Daoy (cell line): ENCODE data around the gene EMC7. TPM values are rescaled to one million over a fixed set of nuclear protein-coding genes. Genes with fewer than 3 reads are reported as not detected.
"Not testable (repeated sequence)": the region's sequence is repeated elsewhere in the genome, so short reads cannot be mapped to it uniquely, and the experiment has no call there.

Experiments used
- DNase-seq: peaks from one replicate; pipeline ENCODE4 v3.0.0-alpha.2; 2015; ENCODE audit warnings: low read depth
- total RNA-seq: library from RNA; depleted of rRNA; stranded (reverse); fragments of >200 nt; shearing (Covaris generic); gene quantifications from 2 replicates; pipeline ENCODE4 v1.2.3, GENCODE V29; 2014; rRNA removed

The EMC7 gene
- total RNA-seq: 22.2 and 27.9 TPM in 2 replicates

- peak; percentile 99 for DNase-seq
Observed at GRCh38 chr15:34101366-34102174, at the start of gene EMC7, which contains the start of gene PGBD4. Gene EMC7, minus strand, starts transcription at chr15:34101862. Its CDS starts 23 bp downstream, at chr15:34101839. Gene PGBD4, plus strand, starts transcription at chr15:34102083. Its CDS starts 449 bp downstream, at chr15:34102532.

- no peak for DNase-seq
Observed at GRCh38 chr15:34147371-34148140, 45.9 kb upstream of the EMC7 start.

GRCh38 chr15:34133511-34133910 lies 31.8 kb upstream of the EMC7 start:
- no peak for DNase-seq

GRCh38 chr15:34132881-34133280 lies 31.2 kb upstream of the EMC7 start:
- no peak for DNase-seq

- DNase-seq: no peak
Observed at GRCh38 chr15:34128898-34129297, 27.2 kb upstream of the EMC7 start.

GRCh38 chr15:34126522-34126921 lies 24.9 kb upstream of the EMC7 start:
- DNase-seq: no peak

GRCh38 chr15:34125945-34126344 lies 24.3 kb upstream of the EMC7 start:
- no peak for DNase-seq

- no peak for DNase-seq
Observed at GRCh38 chr15:34124651-34125050, 23.0 kb upstream of the EMC7 start.

- peak; percentile 74 for DNase-seq
Observed at GRCh38 chr15:34122771-34123183, 21.1 kb upstream of the EMC7 start.

GRCh38 chr15:34121786-34122185 lies 20.1 kb upstream of the EMC7 start:
- DNase-seq: not testable (repeated sequence)

- not testable (repeated sequence) for DNase-seq
Observed at GRCh38 chr15:34120420-34120819, 18.8 kb upstream of the EMC7 start.

- peak; percentile 5 for DNase-seq
Observed at GRCh38 chr15:34119291-34119690, 17.6 kb upstream of the EMC7 start.

GRCh38 chr15:34116620-34117019 lies 15.0 kb upstream of the EMC7 start:
- DNase-seq: no peak

- no peak for DNase-seq
Observed at GRCh38 chr15:34114739-34115138, 13.1 kb upstream of the EMC7 start.

- DNase-seq: no peak
Observed at GRCh38 chr15:34114215-34114614, 12.6 kb upstream of the EMC7 start.

GRCh38 chr15:34111488-34111887 lies 9.8 kb upstream of the EMC7 start:
- no peak for DNase-seq

- DNase-seq: peak; percentile 33
Observed at GRCh38 chr15:34109797-34110663, 8.4 kb upstream of the EMC7 start.

- DNase-seq: no peak
Observed at GRCh38 chr15:34107315-34107714, 5.7 kb upstream of the EMC7 start.

GRCh38 chr15:34106423-34106822 lies 4.8 kb upstream of the EMC7 start:
- DNase-seq: no peak

GRCh38 chr15:34102175-34102925 lies 688 bp upstream of the EMC7 start:
- no peak for DNase-seq

GRCh38 chr15:34099914-34100313 lies 1.7 kb downstream of the EMC7 start:
- no peak for DNase-seq
